ENCODE measurements around the gene ZDHHC1. TPM values are rescaled to one million over a fixed set of nuclear protein-coding genes. Genes with fewer than 3 reads are reported as not detected.

ZDHHC1 gene
- total RNA-seq, 1 donor from 2014 or later = 4.6 TPM

GRCh38 chr16:67432506-67432890, 16.2 kb upstream of the ZDHHC1 start:
- H3K36me3 Mint-ChIP-seq (ENCODE audit: unreplicated experiment) = no peaks in the 10 kb centered on the region
- H3K9me3 Mint-ChIP-seq (ENCODE audit: unreplicated experiment) = peaks cover 11% of the 10 kb centered on the region
- no peak for DNase-seq
- peak overlapping the region; percentile 77 for H3K4me3 Mint-ChIP-seq (ENCODE audit: unreplicated experiment)
- peaks cover 11% of the 10 kb centered on the region for H3K4me1 Mint-ChIP-seq (ENCODE audit: low read depth, unreplicated experiment)
- TF ChIP-seq, protein P1, sequence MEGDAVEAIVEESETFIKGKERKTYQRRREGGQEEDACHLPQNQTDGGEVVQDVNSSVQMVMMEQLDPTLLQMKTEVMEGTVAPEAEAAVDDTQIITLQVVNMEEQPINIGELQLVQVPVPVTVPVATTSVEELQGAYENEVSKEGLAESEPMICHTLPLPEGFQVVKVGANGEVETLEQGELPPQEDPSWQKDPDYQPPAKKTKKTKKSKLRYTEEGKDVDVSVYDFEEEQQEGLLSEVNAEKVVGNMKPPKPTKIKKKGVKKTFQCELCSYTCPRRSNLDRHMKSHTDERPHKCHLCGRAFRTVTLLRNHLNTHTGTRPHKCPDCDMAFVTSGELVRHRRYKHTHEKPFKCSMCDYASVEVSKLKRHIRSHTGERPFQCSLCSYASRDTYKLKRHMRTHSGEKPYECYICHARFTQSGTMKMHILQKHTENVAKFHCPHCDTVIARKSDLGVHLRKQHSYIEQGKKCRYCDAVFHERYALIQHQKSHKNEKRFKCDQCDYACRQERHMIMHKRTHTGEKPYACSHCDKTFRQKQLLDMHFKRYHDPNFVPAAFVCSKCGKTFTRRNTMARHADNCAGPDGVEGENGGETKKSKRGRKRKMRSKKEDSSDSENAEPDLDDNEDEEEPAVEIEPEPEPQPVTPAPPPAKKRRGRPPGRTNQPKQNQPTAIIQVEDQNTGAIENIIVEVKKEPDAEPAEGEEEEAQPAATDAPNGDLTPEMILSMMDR (IDR thresholded peaks at IDR 0.05; ENCODE audit: partially characterized antibody, unreplicated experiment) = no peak
- H3K27ac Mint-ChIP-seq (ENCODE audit: unreplicated experiment) = peak overlapping the region; percentile 48
- peaks cover 29% of the 10 kb centered on the region for H3K27me3 Mint-ChIP-seq (ENCODE audit: unreplicated experiment)

DNA sequence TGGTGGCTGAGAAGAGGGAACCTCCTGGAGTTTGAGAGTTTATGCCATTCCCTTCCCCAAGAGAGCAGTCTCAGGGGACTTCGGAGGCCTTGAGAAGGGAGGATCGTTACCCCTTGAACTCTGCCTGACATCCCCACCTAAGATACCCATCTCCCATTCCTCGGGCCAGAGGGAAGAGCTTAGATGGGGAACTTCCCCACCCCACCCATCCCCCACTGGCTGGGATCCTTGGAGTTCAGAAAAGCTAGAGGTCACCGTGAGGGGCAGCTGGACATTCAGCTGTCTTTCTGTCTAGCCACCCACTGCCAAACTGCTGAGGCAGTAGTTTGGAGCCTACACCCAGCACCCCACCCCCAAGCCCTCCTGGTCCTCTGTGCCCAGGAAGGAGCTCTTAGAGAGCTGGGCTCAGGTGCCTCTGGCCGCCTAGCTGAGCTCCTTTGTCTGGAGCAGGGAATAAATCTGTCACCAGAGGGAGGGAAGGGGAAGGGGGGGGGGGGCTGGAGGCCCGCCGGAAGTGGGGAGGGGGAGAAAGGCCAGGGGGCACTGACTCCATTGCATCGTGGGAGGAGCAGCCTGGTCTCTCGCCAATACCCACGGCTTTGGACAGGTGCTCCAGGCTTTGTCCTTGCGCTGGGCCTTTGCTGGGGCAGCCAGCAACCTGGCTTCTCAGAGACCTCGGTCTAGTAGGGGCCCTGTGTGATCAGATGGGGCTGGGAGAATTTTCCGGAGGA, 15.7 kb upstream of the ZDHHC1 start:
- peaks cover 15% of the 10 kb centered on the region for H3K4me1 Mint-ChIP-seq (ENCODE audit: low read depth, unreplicated experiment)
- TF ChIP-seq, protein P1 (IDR thresholded peaks at IDR 0.05; ENCODE audit: partially characterized antibody, unreplicated experiment) = no peak
- no peaks in the 10 kb centered on the region for H3K36me3 Mint-ChIP-seq (ENCODE audit: unreplicated experiment)
- peak overlapping the region; percentile 68 for H3K27ac Mint-ChIP-seq (ENCODE audit: unreplicated experiment)
- H3K9me3 Mint-ChIP-seq (ENCODE audit: unreplicated experiment) = peaks cover 12% of the 10 kb centered on the region
- DNase-seq = no peak
- peak overlapping the region; percentile 79 for H3K4me3 Mint-ChIP-seq (ENCODE audit: unreplicated experiment)
- H3K27me3 Mint-ChIP-seq (ENCODE audit: unreplicated experiment) = peaks cover 27% of the 10 kb centered on the region

DNA sequence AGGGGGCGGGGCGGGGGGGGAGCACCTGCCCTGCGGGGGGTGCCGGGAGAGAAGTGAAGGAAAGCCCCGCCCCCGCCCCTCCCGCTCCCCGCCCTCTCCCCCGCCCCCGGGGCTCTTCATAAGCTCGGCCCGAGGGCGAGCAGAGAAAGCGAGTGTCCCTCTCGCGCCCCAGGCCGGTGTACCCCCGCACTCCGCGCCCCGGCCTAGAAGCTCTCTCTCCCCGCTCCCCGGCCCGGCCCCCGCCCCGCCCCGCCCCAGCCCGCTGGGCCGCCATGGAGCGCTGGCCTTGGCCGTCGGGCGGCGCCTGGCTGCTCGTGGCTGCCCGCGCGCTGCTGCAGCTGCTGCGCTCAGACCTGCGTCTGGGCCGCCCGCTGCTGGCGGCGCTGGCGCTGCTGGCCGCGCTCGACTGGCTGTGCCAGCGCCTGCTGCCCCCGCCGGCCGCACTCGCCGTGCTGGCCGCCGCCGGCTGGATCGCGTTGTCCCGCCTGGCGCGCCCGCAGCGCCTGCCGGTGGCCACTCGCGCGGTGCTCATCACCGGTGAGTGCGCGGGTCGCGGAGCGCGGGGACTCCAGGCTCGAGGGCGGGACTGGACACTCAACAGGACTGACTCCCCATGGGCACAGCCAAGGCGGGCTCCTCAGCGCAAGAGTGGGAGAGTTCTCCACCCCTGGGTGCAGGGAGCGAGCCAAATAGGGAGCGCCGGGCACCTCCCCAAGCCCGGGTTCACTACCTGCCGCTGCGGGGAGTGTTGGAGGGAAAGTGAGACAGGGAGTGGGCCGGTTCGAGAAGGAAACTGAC, 14.9 kb upstream of the ZDHHC1 start, which contains the start of gene HSD11B2:
HSD11B2 (plus strand) TSS at position 145 of the 798 bp plus-strand sequence; CDS start at position 273, 128 bp downstream.
- Mint-ChIP-seq H3K4me3 (ENCODE audit: unreplicated experiment) (peak within 1 kb of the TSS; percentile 79), H3K9me3 (ENCODE audit: unreplicated experiment) (peaks cover 13% of the 10 kb centered on the region), H3K27me3 (ENCODE audit: unreplicated experiment) (peaks cover 24% of the 10 kb centered on the region), H3K36me3 (ENCODE audit: unreplicated experiment) (no peaks in the 10 kb centered on the region), H3K27ac (ENCODE audit: unreplicated experiment) (peak within 1 kb of the TSS; percentile 68), H3K4me1 (ENCODE audit: low read depth, unreplicated experiment) (peaks cover 17% of the 10 kb centered on the region)
- DNase-seq = peak; percentile 70
- TF ChIP-seq, protein P1 (IDR thresholded peaks at IDR 0.05; ENCODE audit: partially characterized antibody, unreplicated experiment) = no peak

DNA sequence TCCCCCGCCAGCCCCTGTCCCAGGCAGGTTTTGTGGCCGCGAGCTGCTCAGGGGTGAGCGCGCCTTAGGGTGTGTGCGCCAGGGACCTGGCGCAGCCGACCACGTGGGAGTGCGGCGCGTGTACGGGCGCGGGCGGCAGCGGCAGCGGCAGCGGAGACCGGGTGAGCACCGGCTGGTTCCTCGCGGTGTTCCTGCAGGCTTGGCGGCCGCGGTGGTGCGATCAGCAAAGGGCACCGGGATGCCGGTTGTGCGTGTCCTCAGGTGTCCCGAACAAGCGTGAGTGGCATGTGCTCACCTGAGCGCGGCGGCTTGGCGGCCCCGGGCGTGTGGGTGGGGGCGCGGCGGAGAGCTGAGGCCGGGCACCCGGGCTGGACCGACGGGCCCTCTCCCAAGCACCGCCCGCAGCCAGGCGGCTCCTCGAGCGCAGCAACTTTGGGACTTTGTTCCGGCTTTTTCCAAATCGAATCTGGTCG, 14.3 kb upstream of the ZDHHC1 start:
- Mint-ChIP-seq H3K4me1 (ENCODE audit: low read depth, unreplicated experiment) (peaks cover 17% of the 10 kb centered on the region), H3K27ac (ENCODE audit: unreplicated experiment) (no peak overlapping the region), H3K9me3 (ENCODE audit: unreplicated experiment) (peaks cover 13% of the 10 kb centered on the region), H3K4me3 (ENCODE audit: unreplicated experiment) (peak overlapping the region; percentile 76), H3K36me3 (ENCODE audit: unreplicated experiment) (no peaks in the 10 kb centered on the region), H3K27me3 (ENCODE audit: unreplicated experiment) (peaks cover 22% of the 10 kb centered on the region)
- TF ChIP-seq, protein P1 (IDR thresholded peaks at IDR 0.05; ENCODE audit: partially characterized antibody, unreplicated experiment) = no peak
- peak; percentile 42 for DNase-seq
